ENCODE data around the gene CEBPE. TPM values are rescaled to one million over a fixed set of nuclear protein-coding genes. Genes with fewer than 3 reads are reported as not detected.

The CEBPE gene
- polyA plus RNA-seq, 1 experiment: not detected

- H3K4me3 ChIP-seq (ENCODE audit: low read depth, low read length): peak overlapping the region; percentile 95
- peak overlapping the region; percentile 96 for H3K27ac ChIP-seq (ENCODE audit: low read depth, low read length)
- POLR2A ChIA-PET: interaction anchor here (0.5 to 2.1 kb wide), 17 partner anchors 12 to 227 kb away, joined by 3 to 31 read pairs (median 6); partner anchors contain the start of genes AJUBA, CDH24, PABPN1 and RBM23
- CTCF ChIA-PET: interaction anchor here (0.6 to 5.3 kb wide), 19 partner anchors 8 to 537 kb away, joined by 3 to 74 read pairs (median 6); no protein-coding TSS in a partner anchor
- no peaks in the 10 kb centered on the region for H3K9me3 ChIP-seq (ENCODE audit: control insufficient read depth, insufficient read depth, low read length)
- H3K27me3 ChIP-seq (ENCODE audit: control insufficient read depth, insufficient read depth, low read length): no peaks in the 10 kb centered on the region
- no peak for DNase-seq (ENCODE audit: low read depth, low spot score)
- peak; percentile 38 for TF ChIP-seq CTCF (IDR thresholded peaks at IDR 0.05; ENCODE audit: low read depth, low read length)
Measured at GRCh38 chr14:23093991-23094665, 24.9 kb downstream of the CEBPE start.

- Histone ChIP-seq H3K27me3 (ENCODE audit: control insufficient read depth, insufficient read depth, low read length) (no peaks in the 10 kb centered on the region), H3K9me3 (ENCODE audit: control insufficient read depth, insufficient read depth, low read length) (no peaks in the 10 kb centered on the region), H3K4me3 (ENCODE audit: low read depth, low read length) (peak overlapping the region; percentile 95), H3K27ac (ENCODE audit: low read depth, low read length) (no peak overlapping the region)
- ChIA-PET CTCF (interaction anchor here (1.6 to 5.3 kb wide), 6 partner anchors 12 to 537 kb away, joined by 7 to 74 read pairs (median 20); no protein-coding TSS in a partner anchor), POLR2A (no interaction called here)
- no peak for TF ChIP-seq CTCF (IDR thresholded peaks at IDR 0.05; ENCODE audit: low read depth, low read length)
- DNase-seq (ENCODE audit: low read depth, low spot score): no peak
Measured at GRCh38 chr14:23093526-23093925, 25.5 kb downstream of the CEBPE start.

GRCh38 chr14:23093104-23093503 lies 26.0 kb downstream of the CEBPE start:
- no peaks in the 10 kb centered on the region for H3K27me3 ChIP-seq (ENCODE audit: control insufficient read depth, insufficient read depth, low read length)
- H3K9me3 ChIP-seq (ENCODE audit: control insufficient read depth, insufficient read depth, low read length): no peaks in the 10 kb centered on the region
- POLR2A ChIA-PET: no interaction called here
- no peak overlapping the region for H3K27ac ChIP-seq (ENCODE audit: low read depth, low read length)
- H3K4me3 ChIP-seq (ENCODE audit: low read depth, low read length): peak overlapping the region; percentile 95
- CTCF ChIA-PET: interaction anchor here (1.2 to 17.2 kb wide), 4 partner anchors 10 to 26 kb away, joined by 3 to 317 read pairs (median 46); no protein-coding TSS in a partner anchor
- DNase-seq (ENCODE audit: low read depth, low spot score): no peak
- no peak for TF ChIP-seq CTCF (IDR thresholded peaks at IDR 0.05; ENCODE audit: low read depth, low read length)

- ChIA-PET CTCF (interaction anchor here (0.8 to 17.2 kb wide), 8 partner anchors 8 to 105 kb away, joined by 3 to 317 read pairs (median 8); no protein-coding TSS in a partner anchor), POLR2A (no interaction called here)
- TF ChIP-seq CTCF (IDR thresholded peaks at IDR 0.05; ENCODE audit: low read depth, low read length): no peak
- H3K4me3 ChIP-seq (ENCODE audit: low read depth, low read length): no peak overlapping the region
- no peak for DNase-seq (ENCODE audit: low read depth, low spot score)
- H3K9me3 ChIP-seq (ENCODE audit: control insufficient read depth, insufficient read depth, low read length): no peaks in the 10 kb centered on the region
- H3K27me3 ChIP-seq (ENCODE audit: control insufficient read depth, insufficient read depth, low read length): no peaks in the 10 kb centered on the region
- no peak overlapping the region for H3K27ac ChIP-seq (ENCODE audit: low read depth, low read length)
Measured at GRCh38 chr14:23091294-23092225, 27.5 kb downstream of the CEBPE start.

Data from AG04450 (cell line).